Measurements from ENCODE around the gene RGS3.

Gene RGS3

GRCh38 chr9:113588242-113588810 lies 124.8 kb downstream of the RGS3 start:
- no peak for DNase-seq (ENCODE audit: low spot score)

- no peak for DNase-seq (ENCODE audit: low spot score)
These were observed 125.4 kb downstream of the RGS3 start for GRCh38 chr9:113588936-113589335.

GRCh38 chr9:113589407-113589806 lies 125.9 kb downstream of the RGS3 start:
- no peak for DNase-seq (ENCODE audit: low spot score)

DNA sequence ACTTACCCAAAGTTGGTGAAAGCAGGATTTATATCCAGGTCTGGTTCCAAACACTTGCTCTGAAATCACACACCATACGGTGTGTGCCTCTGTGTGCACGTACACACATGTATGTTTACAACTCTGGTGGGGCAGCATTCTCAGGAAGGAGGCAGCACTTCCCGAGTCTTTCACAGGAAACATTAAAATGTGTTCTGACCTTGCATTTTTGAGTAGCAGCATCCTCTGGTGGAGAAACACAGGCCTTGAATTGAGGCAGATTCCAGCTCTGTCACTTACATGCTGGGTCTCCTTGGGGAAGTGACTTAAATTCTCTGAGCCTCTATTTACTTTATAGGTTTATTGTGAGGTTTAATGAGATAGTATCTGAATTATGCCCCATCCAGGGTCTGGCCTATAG lies 126.4 kb downstream of the RGS3 start:
- DNase-seq (ENCODE audit: low spot score), result peak; percentile 47

- DNase-seq (ENCODE audit: low spot score), result no peak
These were observed 126.9 kb downstream of the RGS3 start for GRCh38 chr9:113590389-113590788.

DNA sequence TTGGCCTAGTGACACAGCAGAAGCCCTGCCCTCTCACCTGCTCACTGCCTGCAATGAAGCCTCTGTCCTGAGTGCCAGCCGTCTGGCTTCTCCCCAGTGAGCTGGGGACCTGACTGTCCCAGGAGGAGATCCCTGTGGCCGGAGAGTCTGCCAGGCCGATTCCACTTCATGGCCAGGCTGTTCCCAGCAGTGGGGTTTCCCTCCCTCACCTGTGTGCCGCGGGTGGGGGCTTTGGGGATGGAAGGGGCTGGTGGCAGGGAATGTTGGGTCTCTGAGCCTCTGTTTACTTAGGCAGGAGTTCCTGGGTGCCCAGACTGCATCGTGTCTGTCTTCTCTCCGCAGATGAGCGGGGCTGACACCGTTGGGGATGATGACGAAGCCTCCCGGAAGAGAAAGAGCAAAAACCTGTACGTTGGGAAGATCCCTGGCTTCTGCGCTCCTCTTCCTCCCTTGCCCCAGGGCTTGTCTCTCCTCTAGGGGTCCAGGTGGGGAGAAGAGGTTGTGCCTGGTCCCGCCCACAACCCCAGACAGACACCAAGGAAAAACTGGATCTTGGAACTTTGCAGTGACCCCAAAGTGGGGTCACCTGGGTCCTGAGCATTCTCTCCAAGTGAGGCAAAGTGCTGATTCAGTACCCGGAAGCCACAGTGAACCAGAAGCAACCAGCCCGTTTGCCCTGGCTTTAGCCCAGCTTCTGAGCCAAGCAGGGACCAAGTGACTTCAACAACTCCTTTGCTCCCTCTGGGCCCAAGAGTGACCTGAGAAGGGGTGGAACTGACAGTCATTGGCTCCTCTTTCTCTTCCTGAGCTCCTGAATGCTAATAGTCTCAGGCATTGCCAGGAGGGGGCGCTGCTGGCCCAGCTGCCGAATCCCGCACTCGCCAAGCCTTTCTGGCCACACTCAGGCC lies 127.7 kb downstream of the RGS3 start:
- peak; percentile 75 for DNase-seq (ENCODE audit: low spot score)

GRCh38 chr9:113591899-113592625 lies 128.5 kb downstream of the RGS3 start:
- DNase-seq (ENCODE audit: low spot score), result no peak

- DNase-seq (ENCODE audit: low spot score), result no peak
These were observed 129.5 kb downstream of the RGS3 start for GRCh38 chr9:113592876-113593575.

DNA sequence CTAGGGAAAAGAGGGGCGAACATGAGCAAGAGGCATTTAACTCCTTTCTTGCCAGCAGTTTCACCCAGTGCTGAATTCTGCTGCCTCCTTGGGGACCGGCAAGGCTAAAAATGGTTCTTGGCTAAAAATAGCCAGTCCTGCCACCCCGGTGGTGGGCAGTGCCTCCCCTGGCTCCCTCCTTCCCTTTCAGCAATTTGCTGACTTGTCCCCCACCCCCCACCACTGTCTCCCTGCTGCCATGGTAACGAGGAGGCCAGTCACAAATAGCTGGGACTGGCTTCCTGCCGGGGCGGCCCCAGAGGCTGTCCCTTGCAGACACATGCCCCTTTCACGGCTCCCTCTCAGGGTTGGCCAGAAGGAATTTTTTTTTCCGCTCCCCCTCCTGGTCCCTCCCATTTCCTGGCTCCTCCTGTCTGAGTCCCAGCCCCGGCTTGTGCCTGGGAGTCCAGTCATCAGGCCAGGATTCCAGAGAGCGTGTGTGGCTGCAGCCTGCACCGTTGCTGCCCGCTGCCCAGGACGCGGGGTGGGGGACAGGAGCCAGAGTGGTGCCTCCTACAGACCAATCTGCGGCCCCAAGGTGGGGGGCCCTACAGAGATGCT lies 130.3 kb downstream of the RGS3 start:
- DNase-seq (ENCODE audit: low spot score), result no peak

GRCh38 chr9:113594484-113595299 lies 131.2 kb downstream of the RGS3 start:
- DNase-seq (ENCODE audit: low spot score), result no peak

- no peak for DNase-seq (ENCODE audit: low spot score)
These were observed 133.2 kb downstream of the RGS3 start for GRCh38 chr9:113596616-113597320.

DNA sequence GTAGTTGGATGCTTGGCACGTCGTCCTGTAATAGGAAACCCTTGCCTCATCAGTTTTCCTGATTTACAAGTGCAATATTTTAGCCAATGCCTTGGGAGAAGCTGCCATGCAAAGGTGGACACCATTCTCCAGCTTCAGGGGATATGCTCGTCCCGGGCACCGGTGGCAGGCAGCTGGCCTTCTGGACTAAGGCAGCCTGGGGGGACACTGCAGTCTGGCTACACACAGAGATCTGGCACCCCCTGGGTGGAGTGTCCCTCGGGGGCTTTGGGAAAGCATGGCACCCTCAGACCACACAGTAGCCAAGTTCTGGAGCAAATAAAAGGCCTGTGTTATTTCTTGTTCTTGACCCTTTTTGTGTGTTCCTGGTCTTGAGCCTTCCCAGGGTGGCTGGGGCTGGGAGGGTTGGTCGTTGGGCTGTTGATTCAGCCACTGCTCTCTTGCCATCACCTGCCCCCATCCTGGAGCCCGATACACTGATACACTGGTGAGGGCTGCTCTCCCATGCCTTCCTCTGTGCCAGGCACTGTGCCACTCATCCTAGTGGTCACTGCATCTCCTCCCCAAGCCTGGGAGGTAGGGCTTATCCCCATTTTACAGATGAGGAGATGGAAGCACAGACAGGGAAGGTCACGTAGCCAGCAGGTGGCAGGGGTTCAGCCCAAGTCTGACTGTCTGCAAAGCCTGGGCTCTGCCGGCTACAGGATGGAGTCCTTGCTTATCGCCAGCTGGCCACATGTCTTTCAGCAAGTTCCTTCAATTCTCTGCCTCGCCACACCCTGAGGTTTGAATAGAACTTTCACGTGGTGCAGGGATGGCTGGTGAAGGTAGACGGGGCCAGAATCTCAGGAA lies 134.1 kb downstream of the RGS3 start:
- no peak for DNase-seq (ENCODE audit: low spot score)

GRCh38 chr9:113598451-113598850 lies 134.9 kb downstream of the RGS3 start:
- no peak for DNase-seq (ENCODE audit: low spot score)

GRCh38 chr9:113598883-113599282 lies 135.4 kb downstream of the RGS3 start:
- DNase-seq (ENCODE audit: low spot score), result no peak

DNA sequence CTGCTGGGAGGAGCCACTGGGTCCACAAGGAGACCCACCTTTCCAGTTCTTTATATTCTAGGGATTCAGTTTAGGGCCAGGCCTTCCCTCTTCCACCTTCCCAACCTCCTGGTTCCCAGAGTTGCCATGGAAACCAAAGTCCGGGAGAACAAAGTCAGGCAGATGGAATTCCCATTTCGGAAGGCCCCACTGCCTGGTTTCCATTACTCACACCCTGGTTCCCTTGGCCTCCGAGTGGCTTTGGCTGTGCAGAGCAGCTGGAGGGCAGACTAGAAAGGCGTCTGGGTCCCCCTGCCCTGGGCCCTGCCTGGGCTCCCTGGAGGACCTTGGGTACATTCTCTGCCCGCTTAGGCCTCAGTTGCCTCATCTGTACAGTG lies 136.1 kb downstream of the RGS3 start:
- DNase-seq (ENCODE audit: low spot score), result no peak

GRCh38 chr9:113600023-113600823 lies 136.7 kb downstream of the RGS3 start:
- no peak for DNase-seq (ENCODE audit: low spot score)

DNA sequence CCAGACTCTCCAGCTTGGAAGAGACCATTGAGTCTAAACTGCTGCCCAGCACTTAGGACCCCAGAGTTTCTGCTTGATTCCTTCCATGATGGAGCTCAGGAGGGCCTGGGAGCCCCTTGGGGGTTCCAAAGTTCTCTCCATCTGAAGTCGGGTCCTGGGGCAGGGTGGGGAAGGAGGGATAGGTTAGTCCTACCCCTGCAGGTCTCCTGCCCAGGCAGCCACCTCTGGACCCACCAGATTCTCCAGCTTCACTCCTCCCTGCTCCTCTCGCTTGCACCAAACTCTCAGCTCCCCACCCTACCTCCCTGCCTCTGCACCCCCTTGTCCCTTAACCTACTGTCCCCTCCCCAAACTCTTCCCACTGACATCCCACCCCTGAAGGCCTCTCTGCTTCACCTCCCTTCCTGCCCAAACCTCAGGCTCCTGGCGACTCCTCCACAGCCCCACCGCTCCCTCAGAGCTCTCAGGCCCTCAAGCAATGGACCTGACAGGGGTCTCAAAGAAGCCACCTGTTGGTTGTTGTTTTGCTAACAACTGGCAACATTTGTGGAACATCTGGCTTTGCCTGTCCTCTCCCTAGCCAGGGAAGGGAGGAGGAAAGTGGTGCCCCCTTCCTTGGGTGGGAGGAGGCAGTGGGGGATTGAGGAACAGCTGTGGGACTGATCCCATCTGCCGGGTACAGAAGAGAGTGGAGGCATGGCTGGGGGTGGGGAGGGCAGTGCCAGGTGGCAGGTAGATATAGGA lies 137.5 kb downstream of the RGS3 start:
- DNase-seq (ENCODE audit: low spot score), result no peak

- DNase-seq (ENCODE audit: low spot score), result no peak
These were observed 138.1 kb downstream of the RGS3 start for GRCh38 chr9:113601656-113602055.
